ENCODE measurements around the gene CNPY3.

DNA sequence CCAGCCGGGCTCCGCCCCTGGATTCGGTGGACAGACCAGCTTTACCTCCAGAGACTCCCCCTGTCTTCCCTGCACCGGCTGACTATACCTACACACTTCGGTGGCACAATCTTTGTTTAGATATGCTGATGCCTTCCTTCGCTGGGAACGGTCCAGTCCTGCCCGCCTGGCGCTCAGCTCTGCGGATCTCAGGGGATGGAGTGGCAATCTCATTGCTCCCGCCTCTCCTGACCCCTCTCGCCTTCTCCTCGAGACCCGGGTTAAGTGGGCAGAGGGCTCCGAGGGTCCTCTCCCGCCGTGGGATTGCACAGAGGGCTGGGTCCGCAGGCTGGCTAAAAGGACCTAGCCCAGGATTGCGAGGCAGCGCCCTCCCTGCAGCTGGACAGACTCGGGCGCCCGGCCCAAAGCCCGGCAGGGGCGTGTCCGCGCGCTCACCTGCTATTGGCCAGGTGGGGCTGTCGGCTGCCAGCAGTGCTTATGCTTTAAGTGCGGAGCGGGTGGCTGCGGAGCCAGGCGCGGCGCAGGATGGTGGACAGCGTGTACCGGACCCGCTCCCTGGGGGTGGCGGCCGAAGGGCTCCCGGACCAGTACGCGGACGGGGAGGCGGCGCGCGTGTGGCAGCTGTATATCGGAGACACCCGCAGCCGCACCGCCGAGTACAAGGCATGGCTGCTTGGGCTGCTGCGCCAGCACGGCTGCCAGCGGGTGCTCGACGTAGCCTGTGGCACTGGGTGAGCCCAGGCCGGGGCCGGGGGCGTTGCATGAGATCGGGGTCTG lies 31.2 kb downstream of the CNPY3 start, which contains the start of gene GNMT:
- TF ChIP-seq, protein P1, sequence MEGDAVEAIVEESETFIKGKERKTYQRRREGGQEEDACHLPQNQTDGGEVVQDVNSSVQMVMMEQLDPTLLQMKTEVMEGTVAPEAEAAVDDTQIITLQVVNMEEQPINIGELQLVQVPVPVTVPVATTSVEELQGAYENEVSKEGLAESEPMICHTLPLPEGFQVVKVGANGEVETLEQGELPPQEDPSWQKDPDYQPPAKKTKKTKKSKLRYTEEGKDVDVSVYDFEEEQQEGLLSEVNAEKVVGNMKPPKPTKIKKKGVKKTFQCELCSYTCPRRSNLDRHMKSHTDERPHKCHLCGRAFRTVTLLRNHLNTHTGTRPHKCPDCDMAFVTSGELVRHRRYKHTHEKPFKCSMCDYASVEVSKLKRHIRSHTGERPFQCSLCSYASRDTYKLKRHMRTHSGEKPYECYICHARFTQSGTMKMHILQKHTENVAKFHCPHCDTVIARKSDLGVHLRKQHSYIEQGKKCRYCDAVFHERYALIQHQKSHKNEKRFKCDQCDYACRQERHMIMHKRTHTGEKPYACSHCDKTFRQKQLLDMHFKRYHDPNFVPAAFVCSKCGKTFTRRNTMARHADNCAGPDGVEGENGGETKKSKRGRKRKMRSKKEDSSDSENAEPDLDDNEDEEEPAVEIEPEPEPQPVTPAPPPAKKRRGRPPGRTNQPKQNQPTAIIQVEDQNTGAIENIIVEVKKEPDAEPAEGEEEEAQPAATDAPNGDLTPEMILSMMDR (IDR thresholded peaks at IDR 0.05; ENCODE audit: low read depth, low read length) = no peak
- no peak for TF ChIP-seq EZH2phosphoT487 (IDR thresholded peaks at IDR 0.05; ENCODE audit: low read depth)

Measured in OCI-LY3 (cell line).